ENCODE measurements around the gene CHD8. TPM values are rescaled to one million over a fixed set of nuclear protein-coding genes. Genes with fewer than 3 reads are reported as not detected.
A peak's percentile ranks its signal among the peaks of the same experiment; 100 is the strongest.

CHD8 gene
- total and polyA plus RNA-seq, 2 of the 13 experiments (the other 11 are each of a cell fraction or from before 2014, with no cell fraction given): 35.1 to 79.6 TPM

- TF ChIP-seq ZNF687 (CRISPR knock-in tag; IDR thresholded peaks at IDR 0.05) (peak; percentile 87), ZBTB46 (CRISPR knock-in tag; IDR thresholded peaks at IDR 0.05; ENCODE audit: borderline replicate concordance) (no peak), ZNF512 (CRISPR knock-in tag; IDR thresholded peaks at IDR 0.05) (peak; percentile 68; the same call in 1 of the 2 replicates), U2AF2 (IDR thresholded peaks at IDR 0.05; ENCODE audit: low read depth, low read length) (no peak), GMEB2 (CRISPR knock-in tag; IDR thresholded peaks at IDR 0.05; ENCODE audit: low read depth) (peak; percentile 41; the same call in 1 of the 2 replicates), MXI1 (IDR thresholded peaks at IDR 0.05; ENCODE audit: borderline replicate concordance, low read depth, low read length) (peak; percentile 71; the same call in 1 of the 3 replicates), KLF15 (CRISPR knock-in tag; IDR thresholded peaks at IDR 0.05; ENCODE audit: borderline replicate concordance) (peak; percentile 60; the same call in 1 of the 2 replicates), ZNF672 (CRISPR knock-in tag; IDR thresholded peaks at IDR 0.05) (no peak), RERE (CRISPR knock-in tag; IDR thresholded peaks at IDR 0.05; ENCODE audit: low read depth) (no peak)
Observed at GRCh38 chr14:21476925-21477681, 21.2 kb upstream of the CHD8 start, which contains the start of the genes RAB2B and TOX4 (continued).
